MM.1S (cell line): Measurements from ENCODE around the gene DIP2C.
"Not testable (repeated sequence)": the region's sequence is repeated elsewhere in the genome, so short reads cannot be mapped to it uniquely, and the experiment has no call there.

Source experiments
- DNase-seq: peaks from one replicate; pipeline ENCODE4 v3.0.0-alpha.2; 2015
- H2AFZ ChIP-seq: fragments of 300-600 bp; sonication (generic); 2 replicates; pipeline ENCODE4 v1.6.0; 2016; ENCODE audit warnings: antibody characterized with exemption, low read length
- H3F3A ChIP-seq: fragments of 300-600 bp; sonication (generic); 2 replicates; pipeline ENCODE4 v1.6.1; 2016; ENCODE audit warnings: mild to moderate bottlenecking, antibody characterized with exemption, low read length, moderate library complexity, mixed read lengths; ENCODE audit not compliant: insufficient read depth
- H3K27ac ChIP-seq: fragments of 300-600 bp; sonication (generic); 2 replicates; pipeline ENCODE4 v1.5.1; 2016; ENCODE audit warnings: mild to moderate bottlenecking, low read length
- H3K27me3 ChIP-seq: fragments of 300-600 bp; sonication (generic); replicated peaks from 2 replicates; pipeline ENCODE4 v1.6.0; 2016; ENCODE audit warnings: low read length; ENCODE audit not compliant: insufficient read depth
- H3K36me3 ChIP-seq: fragments of 300-600 bp; sonication (generic); replicated peaks from 2 replicates; pipeline ENCODE4 v1.6.1; 2016; ENCODE audit warnings: mild to moderate bottlenecking, low read length, mixed read lengths; ENCODE audit not compliant: insufficient read depth
- H3K4me1 ChIP-seq: fragments of 300-600 bp; sonication (generic); 2 replicates; pipeline ENCODE4 v1.6.1; 2016; ENCODE audit warnings: low read length, mixed read lengths
- H3K4me2 ChIP-seq: fragments of 300-600 bp; sonication (generic); 2 replicates; pipeline ENCODE4 v1.6.0; 2016; ENCODE audit warnings: low read depth, low read length
- H3K4me3 ChIP-seq: fragments of 300-600 bp; sonication (generic); 2 replicates; pipeline ENCODE4 v1.5.1; 2016; ENCODE audit warnings: low read length, mixed read lengths
- H3K79me2 ChIP-seq: fragments of 300-600 bp; sonication (generic); 2 replicates; pipeline ENCODE4 v1.6.1; 2016; ENCODE audit warnings: mixed run types, low read length, mixed read lengths
- H3K9ac ChIP-seq: fragments of 300-600 bp; sonication (generic); 2 replicates; pipeline ENCODE4 v1.6.1; 2016; ENCODE audit warnings: low read length, mixed read lengths
- H3K9me2 ChIP-seq: fragments of 300-600 bp; sonication (generic); replicated peaks from 2 replicates; pipeline ENCODE4 v1.6.1; 2016; ENCODE audit warnings: mild to moderate bottlenecking, low read length, mixed read lengths; ENCODE audit not compliant: insufficient read depth
- H3K9me3 ChIP-seq: fragments of 300-600 bp; sonication (generic); replicated peaks from 2 replicates; pipeline ENCODE4 v1.6.1; 2016; ENCODE audit warnings: mild to moderate bottlenecking, low read length, mixed read lengths; ENCODE audit not compliant: insufficient read depth
- H4K20me1 ChIP-seq: fragments of 300-600 bp; sonication (generic); 2 replicates; pipeline ENCODE4 v1.6.1; 2016; ENCODE audit warnings: mild to moderate bottlenecking, low read length, moderate library complexity, mixed read lengths; ENCODE audit not compliant: insufficient read depth
- CTCF ChIP-seq: fragments of 300-600 bp; sonication (generic); IDR thresholded peaks from 2 replicates; pipeline ENCODE4 v1.5.1; 2016; ENCODE audit warnings: antibody characterized with exemption, low read length, mixed read lengths
- EZH2 ChIP-seq: fragments of 300-600 bp; sonication (generic); optimal IDR thresholded peaks from 2 replicates; pipeline ENCODE3; 2017; ENCODE audit warnings: low read depth, mild to moderate bottlenecking, antibody characterized with exemption, low read length, mixed read lengths
- EZH2phosphoT487 ChIP-seq: fragments of 300-600 bp; sonication (generic); IDR thresholded peaks from 2 replicates; pipeline ENCODE4 v1.6.1; 2018; ENCODE audit warnings: antibody characterized with exemption, low read length

DIP2C gene

GRCh38 chr10:305034-305433, 384.4 kb downstream of the DIP2C start:
- Histone ChIP-seq H3K9ac (no peak overlapping the region), H3K27me3 (no peaks in the 10 kb centered on the region), H3F3A (no peaks in the 10 kb centered on the region), H3K4me2 (no peak overlapping the region), H4K20me1 (no peaks in the 10 kb centered on the region), H3K9me3 (no peaks in the 10 kb centered on the region), H3K4me3 (no peak overlapping the region), H3K27ac (no peak overlapping the region), H3K9me2 (no peaks in the 10 kb centered on the region), H3K4me1 (no peaks in the 10 kb centered on the region), H3K36me3 (no peaks in the 10 kb centered on the region), H2AFZ (no peak overlapping the region), H3K79me2 (no peaks in the 10 kb centered on the region)
- TF ChIP-seq EZH2, result no peak
- no peak for TF ChIP-seq EZH2phosphoT487
- no peak for TF ChIP-seq CTCF
- DNase-seq, result no peak

- Histone ChIP-seq H3K9me3 (no peaks in the 10 kb centered on the region), H3K4me2 (no peak overlapping the region), H3K79me2 (no peaks in the 10 kb centered on the region), H3K9me2 (no peaks in the 10 kb centered on the region), H3K36me3 (no peaks in the 10 kb centered on the region), H3K27me3 (no peaks in the 10 kb centered on the region), H2AFZ (no peak overlapping the region), H3K4me1 (no peaks in the 10 kb centered on the region), H3K9ac (no peak overlapping the region), H3F3A (no peaks in the 10 kb centered on the region), H4K20me1 (no peaks in the 10 kb centered on the region), H3K4me3 (no peak overlapping the region), H3K27ac (no peak overlapping the region)
- TF ChIP-seq CTCF (no peak), EZH2phosphoT487 (no peak), EZH2 (no peak)
- DNase-seq, result no peak
Observed at GRCh38 chr10:301536-301935, 387.9 kb downstream of the DIP2C start.

GRCh38 chr10:300580-300979, 388.9 kb downstream of the DIP2C start:
- not testable (repeated sequence) for H3F3A ChIP-seq, H3K79me2 ChIP-seq, DNase-seq, H3K9ac ChIP-seq, H3K9me3 ChIP-seq, H3K27ac ChIP-seq, H3K27me3 ChIP-seq, H3K9me2 ChIP-seq, H3K36me3 ChIP-seq, H3K4me2 ChIP-seq, H3K4me1 ChIP-seq, H3K4me3 ChIP-seq, H2AFZ ChIP-seq, H4K20me1 ChIP-seq

- no peaks in the 10 kb centered on the region for H3K27me3 ChIP-seq
- H3K9ac ChIP-seq, result no peak overlapping the region
- no peaks in the 10 kb centered on the region for H3K36me3 ChIP-seq
- TF ChIP-seq CTCF, result no peak
- no peak for DNase-seq
- no peaks in the 10 kb centered on the region for H3F3A ChIP-seq
- H3K9me2 ChIP-seq, result no peaks in the 10 kb centered on the region
- H3K4me3 ChIP-seq, result no peak overlapping the region
- no peaks in the 10 kb centered on the region for H3K9me3 ChIP-seq
- no peaks in the 10 kb centered on the region for H3K4me1 ChIP-seq
- H2AFZ ChIP-seq, result no peak overlapping the region
- H3K4me2 ChIP-seq, result no peak overlapping the region
- H4K20me1 ChIP-seq, result no peaks in the 10 kb centered on the region
- no peaks in the 10 kb centered on the region for H3K79me2 ChIP-seq
- no peak overlapping the region for H3K27ac ChIP-seq
Observed at GRCh38 chr10:299969-300368, 389.5 kb downstream of the DIP2C start.
